H1 (cell line): ENCODE data around the gene NFE2L2. TPM values are rescaled to one million over a fixed set of nuclear protein-coding genes. Genes with fewer than 3 reads are reported as not detected.
A peak's percentile ranks its signal among the peaks of the same experiment; 100 is the strongest.

Source experiments
- CTCF ChIA-PET: fragments of 300-600 bp; sonication (Branson Sonifier 250); formaldehyde crosslinking; loops from one replicate; lab custom pipeline; 2021; ENCODE audit not compliant: partially characterized antibody; lab: Charles Lee
- POLR2A ChIA-PET: fragments of 300-600 bp; sonication (Branson Sonifier 250); formaldehyde crosslinking; loops from one replicate; lab custom pipeline; 2021; ENCODE audit warnings: inconsistent platforms; ENCODE audit not compliant: partially characterized antibody; lab: Charles Lee
- DNase-seq, 2 experiments: peaks; one replicate each; pipeline versions ENCODE4 v3.0.0 to v3.0.0-alpha.2; 2010 to 2022; ENCODE audit warnings: low spot score in 2 of 2, low read depth in 1 of 2, mixed read lengths in 1 of 2
- FAIRE-seq: peaks from 2 replicates; lab custom pipeline; 2011; peaks lifted over from hg19 to GRCh38; lab: Jason Lieb, UNC
- H2AFZ ChIP-seq: 2 replicates; pipeline ENCODE4 v1.8.1; 2012; ENCODE audit warnings: low read length, inconsistent platforms
- H2AK5ac ChIP-seq: 2 replicates; pipeline ENCODE4 v1.6.1; 2013; ENCODE audit warnings: low read depth, low read length
- H2BK120ac ChIP-seq: replicated peaks from 2 replicates; pipeline ENCODE3; 2013; ENCODE audit warnings: low read depth, low read length, inconsistent platforms
- H2BK12ac ChIP-seq: 2 replicates; pipeline ENCODE4 v1.6.1; 2013; ENCODE audit warnings: low read depth, low read length
- H2BK15ac ChIP-seq: 2 replicates; pipeline ENCODE4 v1.6.1; 2013; ENCODE audit warnings: low read length
- H2BK20ac ChIP-seq: 2 replicates; pipeline ENCODE4 v1.6.1; 2013; ENCODE audit warnings: low read length
- H2BK5ac ChIP-seq: 2 replicates; pipeline ENCODE4 v1.6.1; 2013; ENCODE audit warnings: low read depth, low read length
- H3K14ac ChIP-seq: 2 replicates; pipeline ENCODE4 v1.6.1; 2013; ENCODE audit warnings: inconsistent platforms; ENCODE audit not compliant: insufficient read length
- H3K18ac ChIP-seq: 2 replicates; pipeline ENCODE4 v1.6.1; 2013; ENCODE audit warnings: low read length; ENCODE audit errors: extremely low read depth
- H3K23ac ChIP-seq: 2 replicates; pipeline ENCODE4 v1.6.1; 2013; ENCODE audit warnings: inconsistent platforms; ENCODE audit not compliant: insufficient read length
- H3K23me2 ChIP-seq: 2 replicates; pipeline ENCODE4 v1.6.1; 2013; ENCODE audit warnings: low read depth, low read length
- H3K27ac ChIP-seq: 2 replicates; pipeline ENCODE4 v1.6.1; 2011; ENCODE audit warnings: low read depth, low read length, inconsistent platforms
- H3K27me3 ChIP-seq, 4 experiments: replicated peaks in 1 of 4; 1 replicate in 1 of 4; 2 replicates in 3 of 4; pipeline versions ENCODE4 v1.6.1 to v1.8.1; 2011 to 2013; ENCODE audit warnings: low read length in 3 of 4, mild to moderate bottlenecking in 3 of 4, inconsistent platforms in 2 of 4, mixed read lengths in 2 of 4, moderate library complexity in 1 of 4; ENCODE audit not compliant: control insufficient read depth in 3 of 4, insufficient read depth in 3 of 4; ENCODE audit errors: extremely low read depth in 1 of 4
- H3K36me3 ChIP-seq, 4 experiments: 2 replicates each; pipeline versions ENCODE4 v1.6.1 to v1.8.1; 2011 to 2013; ENCODE audit warnings: mild to moderate bottlenecking in 4 of 4, low read length in 3 of 4, moderate library complexity in 2 of 4, control low read depth in 1 of 4, inconsistent platforms in 1 of 4; ENCODE audit not compliant: insufficient read depth in 4 of 4, control insufficient read depth in 2 of 4
- H3K4ac ChIP-seq: replicated peaks from 2 replicates; pipeline ENCODE3; 2013; ENCODE audit warnings: low read length, low read depth, mixed read lengths, inconsistent platforms; ENCODE audit not compliant: insufficient read length
- H3K4me1 ChIP-seq, 4 experiments: replicated peaks in 1 of 4; 1 replicate in 1 of 4; 2 replicates in 3 of 4; pipeline versions ENCODE4 v1.6.1 to v1.8.1; 2011 to 2013; ENCODE audit warnings: low read length in 3 of 4, inconsistent platforms in 2 of 4, mixed read lengths in 1 of 4; ENCODE audit not compliant: insufficient read depth in 4 of 4, control insufficient read depth in 3 of 4
- H3K4me2 ChIP-seq, 2 experiments: 2 replicates each; pipeline versions ENCODE4 v1.6.1 to v1.8.1; 2011 to 2013; ENCODE audit warnings: low read depth in 2 of 2, low read length in 2 of 2, control low read depth in 1 of 2, inconsistent platforms in 1 of 2, mild to moderate bottlenecking in 1 of 2; ENCODE audit not compliant: insufficient read depth in 1 of 2
- H3K4me3 ChIP-seq, 4 experiments: fragments of 200-600, 300-600 bp in 1 of 4; sonication (generic), shearing (Covaris generic), sonication (Bioruptor Twin) in 1 of 4; 2 replicates each; pipeline versions ENCODE4 v1.5.1 to v1.8.1; 2011 to 2016; ENCODE audit warnings: low read length in 4 of 4, low read depth in 3 of 4, control low read depth in 2 of 4, inconsistent platforms in 2 of 4, mild to moderate bottlenecking in 2 of 4, mixed read lengths in 1 of 4, moderate library complexity in 1 of 4; ENCODE audit not compliant: insufficient read depth in 2 of 4; ENCODE audit errors: extremely low read depth in 1 of 4
- H3K56ac ChIP-seq: replicated peaks from 2 replicates; pipeline ENCODE3; 2013; ENCODE audit warnings: low read depth, mild to moderate bottlenecking, mixed read lengths, low read length, inconsistent platforms; ENCODE audit not compliant: insufficient read length
- H3K79me1 ChIP-seq: 2 replicates; pipeline ENCODE4 v1.6.1; 2013; ENCODE audit warnings: low read depth, low read length, control low read depth
- H3K79me2 ChIP-seq, 2 experiments: 2 replicates each; pipeline versions ENCODE4 v1.6.1 to v1.8.1; 2012 to 2013; ENCODE audit warnings: low read length in 2 of 2, mild to moderate bottlenecking in 2 of 2, inconsistent platforms in 1 of 2; ENCODE audit not compliant: insufficient read depth in 2 of 2, control insufficient read depth in 1 of 2
- H3K9ac ChIP-seq, 4 experiments: replicated peaks in 1 of 4; 1 replicate in 1 of 4; 2 replicates in 3 of 4; pipeline versions ENCODE4 v1.6.1 to v1.8.1; 2011 to 2013; ENCODE audit warnings: low read depth in 3 of 4, low read length in 3 of 4, control low read depth in 2 of 4, mild to moderate bottlenecking in 2 of 4, moderate library complexity in 2 of 4, inconsistent platforms in 1 of 4; ENCODE audit errors: extremely low read depth in 1 of 4
- H3K9me3 ChIP-seq, 2 experiments: 2 replicates each; pipeline versions ENCODE4 v1.6.1 to v1.8.1; 2012 to 2013; ENCODE audit warnings: mild to moderate bottlenecking in 2 of 2, moderate library complexity in 2 of 2, control low read depth in 1 of 2, inconsistent platforms in 1 of 2, low read depth in 1 of 2, low read length in 1 of 2, mixed read lengths in 1 of 2; ENCODE audit not compliant: insufficient read depth in 2 of 2
- H4K20me1 ChIP-seq, 2 experiments: replicated peaks in 1 of 2; 2 replicates each; pipeline versions ENCODE3 to v1.8.1; 2011 to 2013; ENCODE audit warnings: inconsistent platforms in 2 of 2, low read length in 2 of 2, mild to moderate bottlenecking in 1 of 2; ENCODE audit not compliant: insufficient read depth in 2 of 2, control insufficient read depth in 1 of 2
- H4K5ac ChIP-seq: 2 replicates; pipeline ENCODE4 v1.6.1; 2013; ENCODE audit warnings: low read length, low read depth, mixed read lengths, inconsistent platforms; ENCODE audit not compliant: insufficient read length
- H4K8ac ChIP-seq: 2 replicates; pipeline ENCODE4 v1.8.0; 2013; ENCODE audit warnings: mild to moderate bottlenecking, moderate library complexity, low read length, inconsistent platforms; ENCODE audit not compliant: insufficient read depth; ENCODE audit errors: extremely low read depth
- H4K91ac ChIP-seq: replicated peaks from 2 replicates; pipeline ENCODE3; 2013; ENCODE audit warnings: low read length, mixed read lengths, inconsistent platforms; ENCODE audit not compliant: insufficient read length
- KDM1A ChIP-seq: fragments of 200-600, 300-600 bp; sonication (generic); IDR thresholded peaks from 2 replicates; pipeline ENCODE4 v1.7.1; 2016; ENCODE audit warnings: mild to moderate bottlenecking, low read length, borderline replicate concordance
- SIRT6 ChIP-seq: IDR thresholded peaks from one replicate; pipeline ENCODE4 v1.7.1; 2012; ENCODE audit warnings: low read length, inconsistent platforms
- WGBS, 2 experiments: shearing (Covaris generic) in 1 of 2; methylation state at CpG; one replicate each; pipeline versions ENCODE4 v1.1.6 to v1.1.7; 2013 to 2015; ENCODE audit warnings: low lambda C conversion rate in 2 of 2, mixed read lengths in 2 of 2, inconsistent platforms in 1 of 2, low coverage in 1 of 2, missing lambda C conversion rate in 1 of 2; ENCODE audit not compliant: insufficient replicate concordance in 2 of 2, insufficient coverage in 1 of 2, insufficient read length in 1 of 2; ENCODE audit errors: extremely low coverage in 1 of 2, missing lambda C conversion rate in 1 of 2; 5-methylcytosine and 5-hydroxymethylcytosine counted together
- polyA plus RNA-seq, 7 experiments: library from polyadenylated mRNA; depleted of rRNA in 3 of 7; stranded (reverse) in 5 of 7; unstranded in 2 of 7; fragments of >200 nt in 5 of 7; fragments of 200-250 nt in 2 of 7; gene quantifications; 1 replicate in 5 of 7; 2 replicates in 1 of 7; 4 replicates in 1 of 7; pipeline versions ENCODE4 v1.2.1 to v1.2.3, GENCODE V29; 2011 to 2013; ENCODE audit warnings: missing spikeins in 2 of 7, mixed read lengths in 2 of 7
- total RNA-seq: library from RNA; stranded (reverse); fragmentation: NEBNext Ultra II Directional; extraction: Animal tissue kit (Norgen Biotek cat#: 25700); gene quantifications from 2 replicates; pipeline ENCODE4 v1.2.1, GENCODE V29; 2021

The NFE2L2 gene
- total and polyA plus RNA-seq, 2 of the 8 experiments (the other 6 are each of a cell fraction or from before 2014, with no cell fraction given), result 33.2 to 34.5 TPM

DNA sequence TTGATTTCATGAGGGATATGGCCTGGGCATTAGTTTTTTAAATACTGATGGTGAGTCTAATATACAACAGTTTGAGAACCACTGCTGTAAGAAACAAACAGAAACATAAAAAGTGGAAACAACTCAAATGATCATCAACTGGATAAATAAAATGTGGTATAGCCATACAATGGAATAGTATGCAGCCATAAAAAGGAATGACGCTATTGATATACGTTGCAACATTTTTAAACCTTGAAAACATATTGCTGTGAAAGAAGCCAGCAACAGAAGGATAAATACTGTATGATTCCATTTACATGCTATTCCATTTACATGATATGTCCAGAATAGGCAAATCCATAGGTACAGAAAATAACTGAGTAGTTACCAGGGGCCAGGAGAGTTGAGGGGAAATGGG is 6.5 kb downstream of the NFE2L2 start:
- POLR2A ChIA-PET, result interaction anchor here (1.3 to 1.8 kb wide), 3 partner anchors 12 to 43 kb away, joined by 6 to 7 read pairs (median 7); no protein-coding TSS in a partner anchor
- H3K79me1 ChIP-seq, result no peaks in the 10 kb centered on the region; the same call in none of the 2 replicates
- H2BK120ac ChIP-seq, result no peak overlapping the region
- no peak overlapping the region for H3K4me3 ChIP-seq
- H3K56ac ChIP-seq, result no peak overlapping the region
- no peak overlapping the region for H2BK5ac ChIP-seq
- H3K14ac ChIP-seq, result no peak overlapping the region
- H2BK15ac ChIP-seq, result no peak overlapping the region
- 94% methylated on average over 2 of the region's 2 CpGs; no CpG with 5 or more reads in 1 of the 2 experiments for WGBS, 2 experiments
- no peak overlapping the region for H2BK12ac ChIP-seq
- no peak overlapping the region for H2AFZ ChIP-seq
- H4K91ac ChIP-seq, result no peak overlapping the region
- H3K4ac ChIP-seq, result no peak overlapping the region
- H2AK5ac ChIP-seq, result no peak overlapping the region
- no peak overlapping the region for H4K5ac ChIP-seq
- H3K27ac ChIP-seq, result no peak overlapping the region
- CTCF ChIA-PET, result interaction anchor here (1.6 kb wide), 1 partner anchor 63 kb away, joined by 3 read pairs; no protein-coding TSS in a partner anchor
- H3K4me2 ChIP-seq, result no peak overlapping the region
- peaks cover 7 to 8% of the 10 kb centered on the region in 2 experiments for H3K9me3 ChIP-seq
- peaks cover 17 to 99% of the 10 kb centered on the region in 2 experiments for H3K79me2 ChIP-seq
- H3K23me2 ChIP-seq, result no peaks in the 10 kb centered on the region
- peaks cover 0 to 3% (median 0%) of the 10 kb centered on the region in 4 experiments; a peak in 1 of 8 replicates for H3K36me3 ChIP-seq
- peaks cover 0 to 9% (median 0%) of the 10 kb centered on the region in 4 experiments; a peak in 1 of 7 replicates for H3K4me1 ChIP-seq
- H3K23ac ChIP-seq, result no peak overlapping the region
- no peak overlapping the region for H2BK20ac ChIP-seq
- H3K9ac ChIP-seq, result no peak overlapping the region
- no peak overlapping the region for H3K18ac ChIP-seq
- no peak for TF ChIP-seq SIRT6
- peak; percentile 82 for TF ChIP-seq KDM1A
- DNase-seq, result no peak
- FAIRE-seq, result no peak
- H4K8ac ChIP-seq, result no peak overlapping the region
- H4K20me1 ChIP-seq, result peaks cover 11 to 12% of the 10 kb centered on the region in 2 experiments
- H3K27me3 ChIP-seq, result no peaks in the 10 kb centered on the region
